GM21619 (cell line): ENCODE measurements around the gene GSTK1.
A peak's percentile ranks its signal among the peaks of the same experiment; 100 is the strongest.
"Not testable (repeated sequence)": the region's sequence is repeated elsewhere in the genome, so short reads cannot be mapped to it uniquely, and the experiment has no call there.

Source experiments
- ATAC-seq: cut with Tn5 transposase; IDR thresholded peaks from one replicate; pipeline ENCODE4 v1.9.1; 2021; ENCODE audit not compliant: unreplicated experiment

Gene GSTK1

DNA sequence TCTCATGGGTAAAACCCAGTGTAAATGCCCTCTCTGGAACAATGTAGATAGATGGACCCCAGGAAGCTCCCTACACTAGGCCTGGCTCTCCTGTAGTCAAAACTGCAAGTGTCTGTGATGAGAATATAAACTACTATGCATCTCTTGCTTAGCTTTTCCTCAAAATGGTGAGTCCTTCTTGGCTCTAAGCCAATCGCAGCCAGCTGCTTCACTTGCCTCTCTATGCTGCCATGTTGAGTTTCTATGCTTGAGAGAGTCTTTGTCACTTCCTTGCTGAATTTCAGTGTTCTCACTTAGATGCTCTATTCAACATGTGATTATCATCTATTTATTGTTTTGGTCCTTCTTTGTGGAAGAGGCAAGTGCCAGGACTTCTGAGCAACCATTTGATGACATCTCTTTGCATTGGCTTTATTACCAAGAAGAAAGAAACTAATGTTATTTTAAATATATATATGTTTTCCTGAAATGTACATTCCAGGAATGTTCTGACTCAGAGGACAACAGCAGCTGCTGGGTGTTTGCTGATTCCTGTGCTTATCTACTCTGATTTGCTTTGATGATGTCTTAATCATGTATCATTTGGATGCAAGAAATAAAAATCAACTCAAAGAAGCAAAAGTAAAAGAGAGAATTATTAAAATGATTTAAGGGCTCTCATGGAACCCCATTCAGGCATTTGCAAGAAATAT lies 24.8 kb upstream of the GSTK1 start:
- ATAC-seq = no peak

- ATAC-seq = no peak
These were observed 23.4 kb upstream of the GSTK1 start for GRCh38 chr7:143239813-143240212.

GRCh38 chr7:143240291-143241168 lies 22.7 kb upstream of the GSTK1 start:
- peak; percentile 99 for ATAC-seq

GRCh38 chr7:143242306-143242705 lies 20.9 kb upstream of the GSTK1 start:
- no peak for ATAC-seq

GRCh38 chr7:143243111-143243510 lies 20.1 kb upstream of the GSTK1 start:
- ATAC-seq = no peak

DNA sequence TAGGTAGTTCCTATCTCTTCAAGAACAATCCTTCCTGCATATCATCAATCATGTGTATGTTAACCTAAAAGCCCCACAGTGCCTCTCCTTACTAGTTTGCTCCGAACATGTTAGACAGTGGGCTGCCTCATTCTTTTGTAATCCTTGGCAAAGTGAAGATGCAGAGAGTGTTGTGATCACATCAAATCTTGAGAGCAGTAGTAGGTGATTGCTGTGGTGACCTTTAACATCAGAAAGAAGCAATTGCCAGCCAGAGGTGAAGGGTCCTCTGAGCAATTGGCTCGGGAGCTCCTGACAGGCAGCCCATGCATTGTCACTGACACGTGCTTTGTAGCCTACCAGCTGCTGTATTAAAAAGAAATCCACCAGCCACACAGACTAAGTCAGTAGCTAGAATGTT lies 19.6 kb upstream of the GSTK1 start:
- no peak for ATAC-seq

DNA sequence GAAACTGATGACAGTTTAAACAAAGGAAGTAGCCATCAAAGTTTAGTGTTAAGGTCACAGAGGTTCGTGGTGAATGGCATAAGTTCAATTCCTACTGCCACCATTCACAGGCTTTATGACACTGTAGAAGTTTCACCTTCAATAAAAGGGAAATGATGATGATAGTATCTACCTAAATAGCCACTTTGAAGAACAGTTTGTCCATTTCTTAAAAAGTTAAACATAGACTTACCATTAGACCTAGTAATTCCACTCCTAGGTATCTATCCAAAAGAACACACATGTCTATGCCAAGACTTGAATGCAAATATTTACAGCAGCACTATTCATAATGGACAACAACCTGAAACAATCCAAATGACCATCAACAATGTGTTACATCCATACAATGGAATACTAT lies 18.9 kb upstream of the GSTK1 start:
- no peak for ATAC-seq

DNA sequence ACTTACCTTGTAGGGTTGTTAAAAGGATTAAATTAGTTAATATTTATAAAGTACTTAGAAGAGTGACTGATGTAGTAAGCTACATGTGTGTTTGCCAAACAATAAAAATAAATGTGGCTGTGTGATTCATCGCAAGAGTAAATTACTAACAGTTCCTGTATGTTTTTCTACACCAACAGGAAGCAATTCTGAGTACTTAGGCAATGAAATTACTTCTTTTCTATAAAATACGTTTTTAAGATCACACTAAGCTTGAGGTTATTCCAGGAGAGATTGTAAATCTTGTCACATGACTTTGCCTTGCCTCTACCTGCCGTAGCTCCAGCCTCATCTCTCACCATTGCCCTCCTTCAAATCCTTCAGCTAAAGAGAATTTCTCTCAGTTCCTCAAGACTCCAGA lies 18.1 kb upstream of the GSTK1 start:
- no peak for ATAC-seq

DNA sequence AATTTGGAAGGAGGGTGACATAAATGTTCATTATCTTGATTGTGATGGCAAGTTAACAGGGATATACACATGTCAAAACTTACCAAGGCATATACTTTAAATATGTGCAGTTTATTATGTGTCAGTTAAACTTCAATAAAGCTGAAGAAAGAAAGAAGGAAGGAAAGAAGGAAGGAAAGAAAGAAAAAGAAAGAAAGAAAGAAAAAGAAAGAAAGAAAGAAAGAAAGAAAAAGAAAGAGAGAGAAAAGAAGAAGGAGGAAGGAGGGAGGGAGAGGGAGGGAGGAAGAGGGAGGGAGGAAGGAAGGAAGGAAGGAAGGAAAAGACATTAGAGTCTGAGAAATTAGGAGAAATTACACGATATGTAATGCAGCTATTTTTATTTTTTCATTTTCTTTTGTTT lies 15.9 kb upstream of the GSTK1 start:
- ATAC-seq = no peak

DNA sequence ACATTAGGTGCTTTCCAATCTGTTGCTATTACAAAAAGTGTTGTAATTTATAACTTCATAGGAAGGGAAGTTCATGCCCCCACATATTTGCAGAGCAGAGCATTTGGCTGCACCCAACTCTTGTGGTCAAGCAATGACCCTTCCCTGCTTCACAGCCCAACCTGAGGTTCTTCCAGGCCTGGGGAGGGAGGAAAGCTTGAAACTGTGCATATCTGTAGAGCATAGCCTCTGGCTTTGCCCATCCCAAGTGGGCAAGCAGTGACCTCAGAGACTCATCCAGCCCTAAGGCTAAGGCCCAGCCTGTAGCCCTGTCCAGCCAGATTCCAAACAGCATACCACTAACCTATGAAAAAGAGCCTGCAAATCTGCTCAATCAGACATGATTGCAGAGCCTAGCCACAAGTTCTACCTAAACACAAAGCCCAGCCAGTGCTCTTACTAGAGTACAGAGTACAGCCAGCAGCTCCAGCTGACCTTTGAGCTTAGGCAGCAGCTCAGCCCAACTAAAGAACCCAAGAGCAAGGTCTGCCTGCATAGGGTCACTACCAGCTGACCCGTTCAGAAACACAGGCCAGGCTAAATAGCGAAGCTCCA lies 14.4 kb upstream of the GSTK1 start:
- no peak for ATAC-seq

DNA sequence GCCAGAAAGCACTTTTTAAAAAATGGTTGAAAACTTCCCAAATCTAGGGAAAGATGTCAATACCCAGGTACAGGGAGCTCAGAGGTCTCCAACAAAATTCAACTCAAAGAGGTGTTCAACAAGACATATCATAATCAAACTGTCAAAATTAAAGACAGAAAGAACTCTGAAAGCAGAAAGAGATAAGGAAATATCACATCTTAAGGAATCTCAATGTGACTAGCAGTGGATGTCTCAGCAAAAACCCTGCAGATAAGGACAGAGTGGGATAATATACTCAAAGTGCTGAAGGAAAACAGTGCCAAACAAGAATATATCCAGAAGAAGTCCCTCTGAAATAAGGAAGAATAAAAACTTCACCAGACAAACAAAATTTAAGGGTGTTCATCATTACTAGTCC lies 13.0 kb upstream of the GSTK1 start:
- ATAC-seq = no peak

DNA sequence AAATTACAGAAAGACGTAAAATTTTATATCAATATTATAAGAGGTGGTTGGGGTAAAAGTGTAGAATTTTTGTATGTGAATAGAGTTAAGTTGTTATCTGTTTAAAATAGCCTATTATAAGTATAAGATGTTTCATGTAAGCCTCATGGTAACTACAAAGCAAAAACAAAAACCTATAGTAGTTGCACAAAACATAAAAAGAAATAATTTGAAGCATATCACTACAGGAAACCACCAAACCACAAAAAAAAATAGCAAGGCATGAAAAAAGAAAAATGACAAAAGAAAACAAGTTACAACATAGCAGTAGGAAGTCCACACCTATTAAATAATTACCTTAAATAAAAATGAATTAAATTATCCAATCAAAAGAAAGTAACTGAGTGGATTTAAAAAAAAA lies 12.4 kb upstream of the GSTK1 start:
- no peak for ATAC-seq

- ATAC-seq = no peak
These were observed 11.2 kb upstream of the GSTK1 start for GRCh38 chr7:143252006-143252405.

DNA sequence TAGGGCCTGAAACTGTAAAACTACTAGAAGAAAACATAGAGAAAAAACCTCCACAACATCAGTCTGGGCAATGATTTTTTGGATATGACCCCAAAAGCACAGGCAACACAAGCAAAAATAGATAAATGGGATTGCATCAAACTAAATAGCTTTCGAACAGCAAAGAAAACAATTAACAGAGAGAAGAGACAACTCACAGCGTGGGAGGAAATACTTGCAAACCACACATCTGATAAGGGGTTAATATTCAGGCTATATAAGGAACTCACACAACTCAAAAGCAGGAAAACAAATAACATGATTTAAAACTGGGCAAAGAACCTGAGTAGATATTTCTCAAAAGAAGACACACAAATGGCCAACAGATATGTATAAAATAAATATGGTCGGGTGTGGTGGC lies 7.7 kb upstream of the GSTK1 start:
- ATAC-seq = no peak

DNA sequence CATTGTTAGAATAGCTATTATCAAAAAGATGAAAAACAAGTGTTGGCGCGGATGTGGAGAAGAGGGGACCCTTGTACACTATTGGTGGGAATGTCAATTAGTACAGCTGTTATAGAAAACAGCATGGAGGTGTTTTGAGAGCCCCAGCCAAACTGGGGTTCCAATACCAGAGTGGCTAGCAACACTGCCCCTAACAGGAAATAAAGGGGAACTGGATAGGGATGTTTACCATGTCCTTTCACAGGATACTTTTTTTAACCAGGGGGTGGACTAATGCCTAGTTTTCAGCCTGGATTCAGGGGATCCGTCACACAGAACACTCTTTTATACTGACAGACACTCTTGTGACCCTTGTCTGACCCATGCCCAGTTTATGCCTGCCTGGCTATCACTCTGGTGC lies 6.9 kb upstream of the GSTK1 start:
- ATAC-seq = no peak

- ATAC-seq = peak; percentile 86
These were observed 6.3 kb upstream of the GSTK1 start for GRCh38 chr7:143256932-143257331.

DNA sequence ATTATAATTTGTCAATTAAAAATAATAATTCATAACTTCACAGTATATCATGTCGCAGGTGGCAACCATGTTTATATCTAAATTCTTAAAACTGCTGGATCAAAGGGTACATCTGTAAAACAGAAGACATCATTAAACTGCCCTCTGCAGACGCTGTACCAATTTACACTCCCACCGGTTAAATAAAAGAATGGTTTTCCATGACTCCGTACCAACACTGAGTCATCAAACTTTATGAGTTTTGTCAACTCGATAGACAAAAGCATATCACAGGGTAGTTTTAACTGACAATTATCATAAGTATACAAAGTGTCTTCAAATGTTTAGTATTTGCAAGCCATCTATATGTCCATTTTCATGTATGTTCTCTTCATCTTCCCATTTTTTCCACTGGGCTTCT lies 5.7 kb upstream of the GSTK1 start:
- no peak for ATAC-seq

DNA sequence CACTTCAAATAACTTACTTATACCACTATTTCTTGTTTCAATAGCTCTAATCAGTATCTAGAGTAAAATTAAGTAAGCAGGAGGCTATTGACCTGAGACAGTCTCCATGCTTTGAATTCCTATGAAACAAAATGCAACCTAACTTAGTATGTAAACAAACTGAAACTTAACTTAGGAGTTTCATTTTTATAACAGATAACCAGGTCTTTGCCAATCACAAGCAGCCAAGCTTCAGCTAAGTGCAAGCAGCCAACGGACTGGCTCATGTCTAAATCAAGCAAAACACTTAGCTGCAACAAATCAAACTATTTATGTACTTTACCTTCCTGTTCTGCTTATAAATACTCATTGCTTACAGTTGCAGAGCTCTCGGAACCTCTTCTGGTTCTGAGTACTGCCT lies 4.4 kb upstream of the GSTK1 start:
- ATAC-seq = peak; percentile 32

DNA sequence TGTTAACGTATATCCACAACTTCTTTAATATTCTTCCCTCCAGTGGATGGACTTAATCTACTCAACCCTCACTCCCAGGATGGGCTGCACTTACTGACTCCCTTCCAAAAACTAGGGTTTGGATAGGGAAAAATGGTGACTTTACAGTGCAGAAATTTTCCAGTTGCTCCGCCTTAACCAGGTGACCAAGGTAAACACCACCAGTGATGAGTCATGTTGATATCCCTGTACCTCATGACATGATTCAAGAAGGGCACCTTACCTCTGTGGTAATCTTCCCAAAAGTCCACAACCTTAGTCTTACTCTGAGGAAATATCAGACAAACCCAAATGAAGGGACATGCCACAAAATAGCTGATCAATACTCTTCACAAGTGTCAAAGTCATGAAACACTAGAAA lies 3.5 kb upstream of the GSTK1 start:
- no peak for ATAC-seq

DNA sequence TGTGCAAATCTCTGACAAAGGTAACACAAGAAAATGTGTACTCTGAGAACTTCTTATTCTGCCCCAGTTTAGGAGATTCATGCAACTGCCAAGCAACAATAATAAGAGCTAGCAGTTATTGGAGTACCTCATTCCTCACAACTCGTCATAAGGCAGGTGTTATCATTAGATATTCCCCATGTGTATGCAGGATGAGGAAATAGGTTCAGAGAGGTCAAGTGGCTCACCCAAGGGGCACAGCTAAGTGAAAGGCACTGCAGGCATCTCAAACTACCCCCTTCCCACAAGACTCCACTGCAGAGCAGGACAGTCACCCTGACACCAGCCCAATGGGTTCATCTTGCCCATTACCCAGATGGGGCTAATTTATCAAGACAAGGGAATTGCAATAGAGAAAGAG lies 1.3 kb upstream of the GSTK1 start:
- no peak for ATAC-seq

- ATAC-seq = not testable (repeated sequence)
These were observed 941 bp downstream of the GSTK1 start for GRCh38 chr7:143264196-143264568.

DNA sequence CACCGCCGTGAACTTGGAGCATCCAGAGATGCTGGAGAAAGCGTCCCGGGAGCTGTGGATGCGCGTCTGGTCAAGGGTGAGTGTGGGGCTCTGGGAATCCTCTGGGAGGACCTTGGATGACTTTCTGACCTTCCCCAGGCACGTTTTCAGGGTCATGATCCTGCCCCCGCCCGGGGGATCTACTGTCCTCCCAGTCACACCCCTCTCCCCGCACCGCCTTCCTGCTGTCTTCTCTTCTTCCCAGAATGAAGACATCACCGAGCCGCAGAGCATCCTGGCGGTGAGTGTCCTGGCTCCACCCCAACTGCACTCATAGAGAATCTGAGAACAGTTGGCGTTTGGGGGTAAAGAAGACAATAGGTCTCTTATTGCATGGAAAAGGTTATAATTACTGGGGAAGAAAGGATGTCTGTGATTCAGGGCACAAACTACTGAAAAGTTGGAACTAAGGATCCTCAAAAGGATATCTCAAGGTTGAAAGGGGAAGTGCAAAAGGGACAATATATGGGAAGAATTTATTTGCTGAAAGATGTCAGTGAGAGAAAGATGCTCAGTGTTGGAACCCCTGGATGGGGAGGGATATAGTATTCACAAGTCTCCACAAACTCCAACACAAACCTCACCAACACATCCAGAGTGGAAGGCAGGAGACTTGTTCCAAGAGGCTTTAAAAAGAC lies 1.9 kb downstream of the GSTK1 start:
- no peak for ATAC-seq
